HepG2 (cell line): ENCODE data around the gene TENM3. TPM values are rescaled to one million over a fixed set of nuclear protein-coding genes. Genes with fewer than 3 reads are reported as not detected.

Source experiments
- ATAC-seq: fragments of 200-7000 bp; cut with Tn5 transposase; 3 replicates; pipeline ENCODE4 v1.9.1; 2020; ENCODE audit warnings: mild to moderate bottlenecking, moderate library complexity
- BruUV-seq: library from RNA; stranded (reverse); fragments of 400-500 nt; replicated peaks from 2 replicates; lab custom pipeline; 2021; lab: Mats Ljungman, UMichigan
- CTCF ChIA-PET: fragments of 300-600 bp; formaldehyde crosslinking; extraction: SDS; loops from one replicate; lab custom pipeline; 2021; ENCODE audit warnings: low total read pairs, inconsistent platforms, low intra/inter-chr PET ratio; lab: Yijun Ruan, JAX
- POLR2A ChIA-PET: fragments of 350-600 bp; sonication (Branson Sonifier 250); formaldehyde crosslinking; loops from one replicate; lab custom pipeline; 2020; ENCODE audit warnings: antibody characterized with exemption, inconsistent platforms; lab: Yijun Ruan, JAX
- DNase-seq: peaks from one replicate; pipeline ENCODE4 v3.0.0-alpha.2; 2015; ENCODE audit warnings: low spot score
- FAIRE-seq: peaks from 3 replicates; lab custom pipeline; 2011; peaks lifted over from hg19 to GRCh38; lab: Jason Lieb, UNC
- H2AFZ ChIP-seq: one replicate; pipeline ENCODE4 v1.6.1; 2011; ENCODE audit warnings: low read length, inconsistent platforms
- H3K27ac ChIP-seq: fragments of 300-600 bp; 3 replicates; pipeline ENCODE4 v1.8.0; 2011; ENCODE audit warnings: mixed run types, mild to moderate bottlenecking, mixed read lengths, low read length, inconsistent platforms; ENCODE audit not compliant: insufficient read depth; ENCODE audit errors: extremely low read length
- H3K27me3 ChIP-seq, 2 experiments: fragments of 200-600 bp in 1 of 2; 2 replicates in 1 of 2; 3 replicates in 1 of 2; pipeline versions ENCODE4 v1.6.0 to v1.8.0; 2011; ENCODE audit warnings: low read length in 2 of 2, mild to moderate bottlenecking in 2 of 2, moderate library complexity in 2 of 2, inconsistent platforms in 1 of 2; ENCODE audit not compliant: insufficient read depth in 2 of 2, control insufficient read depth in 1 of 2
- H3K36me3 ChIP-seq, 2 experiments: fragments of 200-600 bp in 1 of 2; replicated peaks in 1 of 2; 2 replicates in 1 of 2; 3 replicates in 1 of 2; pipeline versions ENCODE4 v1.5.1 to v1.8.0; 2011; ENCODE audit warnings: low read length in 2 of 2, inconsistent platforms in 1 of 2; ENCODE audit not compliant: insufficient read depth in 2 of 2, control insufficient read depth in 1 of 2
- H3K4me1 ChIP-seq: 2 replicates; pipeline ENCODE4 v1.5.1; 2012; ENCODE audit warnings: low read length, inconsistent platforms; ENCODE audit not compliant: insufficient read depth
- H3K4me2 ChIP-seq: 2 replicates; pipeline ENCODE4 v1.6.0; 2011; ENCODE audit warnings: low read depth, low read length, inconsistent platforms
- H3K4me3 ChIP-seq, 3 experiments: fragments of 200-600 bp in 1 of 3; sonication (generic), shearing (Covaris generic) in 1 of 3; replicated peaks in 1 of 3; 2 replicates each; pipeline ENCODE4 v1.5.1; 2011 to 2016; ENCODE audit warnings: low read length in 3 of 3, inconsistent platforms in 2 of 3, low read depth in 2 of 3, mild to moderate bottlenecking in 2 of 3, control low read depth in 1 of 3, mixed read lengths in 1 of 3; ENCODE audit not compliant: insufficient read depth in 1 of 3
- H3K79me2 ChIP-seq: one replicate; pipeline ENCODE4 v1.6.1; 2011; ENCODE audit warnings: low read length, inconsistent platforms; ENCODE audit not compliant: insufficient read depth
- H3K9ac ChIP-seq: 2 replicates; pipeline ENCODE4 v1.6.0; 2011; ENCODE audit warnings: mild to moderate bottlenecking, low read depth, low read length, inconsistent platforms; ENCODE audit not compliant: insufficient read depth
- H3K9me3 ChIP-seq: 2 replicates; pipeline ENCODE4 v1.5.1; 2012; ENCODE audit warnings: mild to moderate bottlenecking, low read length
- H4K20me1 ChIP-seq: 2 replicates; pipeline ENCODE4 v1.6.0; 2011; ENCODE audit warnings: inconsistent platforms, mild to moderate bottlenecking, low read length, moderate library complexity; ENCODE audit not compliant: insufficient read depth
- AGO2 ChIP-seq: fragments of 200-400 bp; formaldehyde crosslinking; optimal IDR thresholded peaks from 2 replicates; pipeline ENCODE3; 2017; ENCODE audit warnings: mild to moderate bottlenecking, low read depth, low read length, moderate library complexity
- NR2F6 ChIP-seq, 2 experiments: IDR thresholded peaks; 2 replicates each; pipeline ENCODE4 v1.6.1; 2016; ENCODE audit warnings: antibody characterized with exemption in 1 of 2, mild to moderate bottlenecking in 1 of 2
- ZMYM3 ChIP-seq: sonication (generic); formaldehyde crosslinking; IDR thresholded peaks from 2 replicates; pipeline ENCODE4 v1.5.1; 2020; ENCODE audit warnings: mild to moderate bottlenecking, missing genetic modification reagents
- ZNF547 ChIP-seq: sonication (generic); formaldehyde crosslinking; IDR thresholded peaks from 2 replicates; pipeline ENCODE4 v1.5.1; 2020; ENCODE audit warnings: mild to moderate bottlenecking, missing genetic modification reagents
- WGBS: methylation state at CpG from one replicate; pipeline ENCODE4 v1.1.6; 2017; ENCODE audit warnings: low lambda C conversion rate; 5-methylcytosine and 5-hydroxymethylcytosine counted together
- in situ Hi-C: cut with HindIII; loops from 2 replicates; pipeline ENCODE4 v1.10.0; 2017; ENCODE audit warnings: low pct_unique_long_range_greater_than_20kb; ENCODE audit not compliant: extremely low pct_ligation_motif_present
- intact Hi-C: fragments of 100-400 bp; cut with micrococcal nuclease; formaldehyde crosslinking; loops from one replicate; pipeline ENCODE4 v1.10.0; 2022; ENCODE audit not compliant: unreplicated experiment
- polyA plus RNA-seq, 8 experiments: library from polyadenylated mRNA; depleted of rRNA in 3 of 8; stranded (reverse) in 7 of 8; unstranded in 1 of 8; fragments of >200 nt; fragmentation: Illumina TruSeq in 4 of 8; extraction: Trizol in 4 of 8; gene quantifications; 2 replicates each; pipeline versions ENCODE4 v1.2.1 to v1.2.3, GENCODE V29; 2011 to 2016; ENCODE audit warnings: low read depth in 4 of 8, missing spikeins in 1 of 8, mixed read lengths in 1 of 8; ENCODE audit not compliant: insufficient read depth in 1 of 8
- total RNA-seq, 5 experiments: library from RNA; depleted of rRNA; stranded (reverse); fragments of >200 nt; fragmentation: Illumina TruSeq; extraction: Trizol; gene quantifications; 2 replicates each; pipeline ENCODE4 v1.2.3, GENCODE V29; 2016; ENCODE audit warnings: low read depth in 1 of 5
- TF ChIP-seq, protein P1 (sequence below): sonication (generic); formaldehyde crosslinking; IDR thresholded peaks from 2 replicates; pipeline ENCODE4 v1.5.1; 2020; ENCODE audit warnings: missing genetic modification reagents, mild to moderate bottlenecking, borderline replicate concordance
- TF ChIP-seq, protein P2 (sequence below): sonication (generic); formaldehyde crosslinking; IDR thresholded peaks from 2 replicates; pipeline ENCODE4 v1.8.0; 2022; ENCODE audit warnings: mild to moderate bottlenecking, missing genetic modification reagents, borderline replicate concordance
- TF ChIP-seq, protein P3 (sequence below): sonication (generic); formaldehyde crosslinking; IDR thresholded peaks from 2 replicates; pipeline ENCODE4 v1.4.0; 2020; ENCODE audit warnings: missing genetic modification reagents, borderline replicate concordance

TENM3 gene
- total and polyA plus RNA-seq, 2 of the 13 experiments (the other 11 are each of a cell fraction or from before 2014, with no cell fraction given) = 0.04 TPM; not detected in 1

DNA sequence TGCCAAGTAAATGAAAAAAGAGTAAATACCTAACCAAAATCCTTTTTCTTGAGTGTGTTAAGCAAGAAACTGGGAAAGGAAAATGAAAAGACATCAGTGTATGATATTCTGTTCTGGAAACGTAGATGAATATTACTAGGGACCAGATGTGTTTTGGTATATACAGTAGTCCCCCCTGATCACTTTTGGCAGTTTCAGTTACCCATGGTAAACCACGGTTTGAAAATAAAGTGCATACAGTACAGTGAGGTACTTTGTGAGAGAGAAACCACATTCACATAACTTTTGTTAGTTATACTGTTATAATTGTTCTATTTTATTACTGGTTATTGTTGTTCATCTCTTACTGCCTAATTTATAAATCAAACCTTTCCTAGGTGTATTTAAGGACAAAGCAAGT lies 250.9 kb downstream of the TENM3 start:
- Histone ChIP-seq H3K9ac (no peak overlapping the region), H3K4me3 (no peak overlapping the region), H3K27ac (no peak overlapping the region), H3K4me2 (no peak overlapping the region), H3K36me3 (no peaks in the 10 kb centered on the region), H3K9me3 (no peaks in the 10 kb centered on the region), H4K20me1 (no peaks in the 10 kb centered on the region), H3K4me1 (no peaks in the 10 kb centered on the region), H2AFZ (no peak overlapping the region), H3K27me3 (no peaks in the 10 kb centered on the region), H3K79me2 (no peaks in the 10 kb centered on the region)
- POLR2A ChIA-PET = no interaction called here
- in situ Hi-C loops (no loop called here), intact Hi-C loops (no loop called here)
- CTCF ChIA-PET = no interaction called here
- ATAC-seq (no peak), FAIRE-seq (no peak), DNase-seq (no peak)
- no TSS peak for BruUV-seq
- TF ChIP-seq, protein P1, sequence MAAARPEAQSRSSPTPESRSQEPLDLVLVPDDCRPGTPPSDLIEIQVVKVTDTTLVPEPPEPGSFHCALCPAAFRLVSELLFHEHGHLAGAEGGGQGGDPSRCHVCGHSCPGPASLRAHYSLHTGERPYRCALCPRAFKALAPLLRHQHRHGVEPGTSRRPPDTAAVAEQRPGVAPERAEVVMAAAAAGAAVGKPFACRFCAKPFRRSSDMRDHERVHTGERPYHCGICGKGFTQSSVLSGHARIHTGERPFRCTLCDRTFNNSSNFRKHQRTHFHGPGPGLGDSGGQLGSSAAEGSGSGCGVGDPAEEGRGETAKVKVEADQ (CRISPR knock-in tag) = no peak
- TF ChIP-seq ZMYM3 (no peak), AGO2 (no peak), ZNF547 (no peak), NR2F6 (IDR thresholded peaks at IDR 0.05) (no peak), NR2F6 (CRISPR knock-in tag; IDR thresholded peaks at IDR 0.05) (no peak)
- TF ChIP-seq, protein P2, sequence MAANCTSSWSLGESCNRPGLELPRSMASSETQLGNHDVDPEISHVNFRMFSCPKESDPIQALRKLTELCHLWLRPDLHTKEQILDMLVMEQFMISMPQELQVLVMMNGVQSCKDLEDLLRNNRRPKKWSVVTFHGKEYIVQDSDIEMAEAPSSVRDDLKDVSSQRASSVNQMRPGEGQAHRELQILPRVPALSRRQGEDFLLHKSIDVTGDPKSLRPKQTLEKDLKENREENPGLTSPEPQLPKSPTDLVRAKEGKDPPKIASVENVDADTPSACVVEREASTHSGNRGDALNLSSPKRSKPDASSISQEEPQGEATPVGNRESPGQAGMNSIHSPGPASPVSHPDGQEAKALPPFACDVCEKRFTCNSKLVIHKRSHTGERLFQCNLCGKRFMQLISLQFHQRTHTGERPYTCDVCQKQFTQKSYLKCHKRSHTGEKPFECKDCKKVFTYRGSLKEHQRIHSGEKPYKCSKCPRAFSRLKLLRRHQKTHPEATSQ = no peak
- TF ChIP-seq, protein P3, sequence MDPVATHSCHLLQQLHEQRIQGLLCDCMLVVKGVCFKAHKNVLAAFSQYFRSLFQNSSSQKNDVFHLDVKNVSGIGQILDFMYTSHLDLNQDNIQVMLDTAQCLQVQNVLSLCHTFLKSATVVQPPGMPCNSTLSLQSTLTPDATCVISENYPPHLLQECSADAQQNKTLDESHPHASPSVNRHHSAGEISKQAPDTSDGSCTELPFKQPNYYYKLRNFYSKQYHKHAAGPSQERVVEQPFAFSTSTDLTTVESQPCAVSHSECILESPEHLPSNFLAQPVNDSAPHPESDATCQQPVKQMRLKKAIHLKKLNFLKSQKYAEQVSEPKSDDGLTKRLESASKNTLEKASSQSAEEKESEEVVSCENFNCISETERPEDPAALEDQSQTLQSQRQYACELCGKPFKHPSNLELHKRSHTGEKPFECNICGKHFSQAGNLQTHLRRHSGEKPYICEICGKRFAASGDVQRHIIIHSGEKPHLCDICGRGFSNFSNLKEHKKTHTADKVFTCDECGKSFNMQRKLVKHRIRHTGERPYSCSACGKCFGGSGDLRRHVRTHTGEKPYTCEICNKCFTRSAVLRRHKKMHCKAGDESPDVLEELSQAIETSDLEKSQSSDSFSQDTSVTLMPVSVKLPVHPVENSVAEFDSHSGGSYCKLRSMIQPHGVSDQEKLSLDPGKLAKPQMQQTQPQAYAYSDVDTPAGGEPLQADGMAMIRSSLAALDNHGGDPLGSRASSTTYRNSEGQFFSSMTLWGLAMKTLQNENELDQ (CRISPR knock-in tag) = no peak
- 0% methylated on average over 2 of the region's 2 CpGs for WGBS
